Measurements from ENCODE around the gene SLC25A51. TPM values are rescaled to one million over a fixed set of nuclear protein-coding genes. Genes with fewer than 3 reads are reported as not detected.

Gene SLC25A51
- total RNA-seq, 1 experiment from 2014 or later = 9.3 TPM

DNA sequence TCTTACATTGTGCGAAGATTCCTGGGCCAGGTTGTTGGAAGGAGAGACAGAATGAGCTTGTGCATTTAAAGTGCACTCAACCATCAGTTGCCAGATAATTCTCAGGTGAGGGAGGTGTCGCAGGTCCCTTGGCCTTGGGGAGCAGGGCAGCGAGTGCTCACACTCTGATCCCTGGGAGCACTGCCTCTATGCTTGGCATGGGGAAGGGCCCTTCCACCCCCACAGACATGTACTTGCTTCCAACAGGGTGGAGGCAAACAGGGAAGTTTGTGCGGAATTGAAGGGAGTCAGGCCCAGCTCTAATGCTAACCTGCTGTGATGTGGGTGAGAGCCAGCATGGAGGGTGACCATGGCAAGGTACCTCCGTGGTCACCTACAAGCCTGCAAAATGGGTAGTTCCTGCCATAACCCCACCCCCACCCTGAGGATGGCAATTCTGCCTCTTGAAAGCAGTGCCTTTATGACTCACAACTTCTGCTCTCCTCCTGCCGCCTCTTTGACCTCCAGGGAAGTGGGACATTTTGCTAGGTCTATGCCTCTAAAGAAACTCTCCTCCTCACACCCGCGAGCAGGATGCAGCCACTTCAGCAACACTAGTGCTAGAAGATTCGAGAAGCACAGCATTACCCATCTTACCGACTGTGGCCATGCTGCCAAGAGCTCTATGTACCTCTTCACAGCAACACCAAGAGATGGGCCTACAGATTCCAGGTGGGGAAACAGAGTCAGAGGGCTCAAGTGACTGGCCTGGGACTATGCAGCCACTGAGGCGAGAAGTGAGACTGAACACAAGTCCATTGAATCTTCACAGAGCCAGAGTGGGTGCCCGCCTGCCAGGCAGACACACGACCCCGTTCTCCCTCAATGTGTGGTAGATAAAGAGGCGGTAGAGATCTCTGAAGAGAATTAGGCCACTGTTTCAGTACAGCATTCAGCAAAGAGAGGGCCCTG, 22.1 kb upstream of the SLC25A51 start:
- H3K4me3 Mint-ChIP-seq (ENCODE audit: low read depth, unreplicated experiment) = no peak overlapping the region
- H3K9me3 Mint-ChIP-seq (ENCODE audit: low read depth, unreplicated experiment) = no peaks in the 10 kb centered on the region
- H3K27me3 Mint-ChIP-seq (ENCODE audit: unreplicated experiment) = no peaks in the 10 kb centered on the region
- H3K36me3 Mint-ChIP-seq (ENCODE audit: insufficient read depth, unreplicated experiment) = no peaks in the 10 kb centered on the region
- DNase-seq = no peak
- no peak for TF ChIP-seq CTCF (IDR thresholded peaks at IDR 0.05; ENCODE audit: unreplicated experiment)
- no peaks in the 10 kb centered on the region for H3K4me1 Mint-ChIP-seq (ENCODE audit: low read depth, unreplicated experiment)
- BruUV-seq (replicated peaks) = no TSS peak
- CTCF ChIA-PET = no interaction called here
- intact Hi-C loops (cut with micrococcal nuclease; ENCODE audit: unreplicated experiment) = no loop called here
- H3K27ac Mint-ChIP-seq (ENCODE audit: unreplicated experiment) = no peak overlapping the region

GRCh38 chr9:37925006-37925405, 21.1 kb upstream of the SLC25A51 start:
- H3K4me3 Mint-ChIP-seq (ENCODE audit: low read depth, unreplicated experiment) = no peak overlapping the region
- no TSS peak for BruUV-seq (replicated peaks)
- H3K36me3 Mint-ChIP-seq (ENCODE audit: insufficient read depth, unreplicated experiment) = no peaks in the 10 kb centered on the region
- H3K27ac Mint-ChIP-seq (ENCODE audit: unreplicated experiment) = no peak overlapping the region
- intact Hi-C loops (cut with micrococcal nuclease; ENCODE audit: unreplicated experiment) = no loop called here
- no peaks in the 10 kb centered on the region for H3K9me3 Mint-ChIP-seq (ENCODE audit: low read depth, unreplicated experiment)
- H3K4me1 Mint-ChIP-seq (ENCODE audit: low read depth, unreplicated experiment) = no peaks in the 10 kb centered on the region
- CTCF ChIA-PET = interaction anchor here (0.6 kb wide), 1 partner anchor 352 kb away, joined by 3 read pairs; no protein-coding TSS in a partner anchor
- H3K27me3 Mint-ChIP-seq (ENCODE audit: unreplicated experiment) = no peaks in the 10 kb centered on the region
- no peak for TF ChIP-seq CTCF (IDR thresholded peaks at IDR 0.05; ENCODE audit: unreplicated experiment)
- DNase-seq = no peak

DNA sequence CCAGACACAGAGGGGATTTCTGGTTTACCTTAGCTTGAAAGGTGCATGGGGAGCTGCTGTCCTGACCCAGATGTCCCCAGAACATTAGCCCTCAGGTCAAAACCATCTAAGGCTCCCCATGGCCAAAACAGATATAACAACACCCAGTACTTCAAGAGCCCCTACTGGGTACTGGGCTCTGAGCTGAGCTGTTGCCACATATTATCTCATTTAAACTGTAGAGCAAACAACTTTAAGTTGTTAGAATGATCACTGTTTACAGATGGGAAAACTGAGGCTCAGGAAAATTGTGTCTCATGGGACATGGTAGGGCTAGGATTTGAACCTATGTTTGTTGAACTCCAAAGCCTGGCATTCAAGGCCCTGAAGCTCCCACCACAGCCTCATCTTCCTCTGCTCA, 20.6 kb upstream of the SLC25A51 start:
- CTCF ChIA-PET = no interaction called here
- Mint-ChIP-seq H3K27ac (ENCODE audit: unreplicated experiment) (no peak overlapping the region), H3K9me3 (ENCODE audit: low read depth, unreplicated experiment) (no peaks in the 10 kb centered on the region), H3K4me3 (ENCODE audit: low read depth, unreplicated experiment) (no peak overlapping the region), H3K4me1 (ENCODE audit: low read depth, unreplicated experiment) (no peaks in the 10 kb centered on the region), H3K27me3 (ENCODE audit: unreplicated experiment) (no peaks in the 10 kb centered on the region), H3K36me3 (ENCODE audit: insufficient read depth, unreplicated experiment) (no peaks in the 10 kb centered on the region)
- intact Hi-C loops (cut with micrococcal nuclease; ENCODE audit: unreplicated experiment) = no loop called here
- DNase-seq = no peak
- BruUV-seq (replicated peaks) = no TSS peak
- TF ChIP-seq CTCF (IDR thresholded peaks at IDR 0.05; ENCODE audit: unreplicated experiment) = no peak

DNA sequence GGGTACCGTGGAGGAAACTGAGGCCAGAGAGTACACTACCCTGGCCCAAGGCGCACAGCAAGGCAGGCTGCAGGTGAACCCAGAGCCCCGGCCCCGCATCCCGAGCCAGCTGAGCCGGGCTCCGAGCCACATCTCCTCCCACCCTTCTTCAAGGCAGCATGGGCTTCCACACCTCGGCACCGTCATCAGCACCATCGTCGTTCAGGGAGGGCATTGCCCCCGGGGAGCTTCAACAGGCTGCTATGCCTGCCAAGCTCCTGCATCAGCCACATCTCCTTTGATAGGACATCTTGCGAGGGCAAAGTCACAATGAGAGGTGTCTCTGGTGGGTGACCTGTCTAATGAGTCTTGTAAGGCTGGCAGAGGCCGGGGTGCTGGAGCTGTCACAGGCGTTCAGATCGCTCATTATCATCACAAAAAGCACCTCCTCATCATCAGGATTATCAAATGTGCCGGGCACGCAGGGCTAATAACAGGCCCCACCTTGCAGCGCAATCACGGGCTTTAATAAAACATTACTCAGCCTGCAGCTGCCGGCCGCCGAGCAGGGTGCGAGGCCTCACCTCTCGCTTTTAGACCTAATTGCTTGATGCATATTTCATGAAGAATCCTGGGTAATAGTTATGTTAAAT, 20.0 kb upstream of the SLC25A51 start:
- Mint-ChIP-seq H3K4me3 (ENCODE audit: low read depth, unreplicated experiment) (no peak overlapping the region), H3K27me3 (ENCODE audit: unreplicated experiment) (no peaks in the 10 kb centered on the region), H3K36me3 (ENCODE audit: insufficient read depth, unreplicated experiment) (no peaks in the 10 kb centered on the region), H3K27ac (ENCODE audit: unreplicated experiment) (no peak overlapping the region), H3K9me3 (ENCODE audit: low read depth, unreplicated experiment) (no peaks in the 10 kb centered on the region), H3K4me1 (ENCODE audit: low read depth, unreplicated experiment) (no peaks in the 10 kb centered on the region)
- intact Hi-C loops (cut with micrococcal nuclease; ENCODE audit: unreplicated experiment) = no loop called here
- CTCF ChIA-PET = no interaction called here
- DNase-seq = no peak
- BruUV-seq (replicated peaks) = no TSS peak
- no peak for TF ChIP-seq CTCF (IDR thresholded peaks at IDR 0.05; ENCODE audit: unreplicated experiment)
